WTC11 (cell line): ENCODE results near the gene MCM5. TPM values are rescaled to one million over a fixed set of nuclear protein-coding genes. Genes with fewer than 3 reads are reported as not detected.

ENCODE experiments used
- ATAC-seq: fragments of 200-7000 bp; cut with Tn5 transposase; 2 replicates; pipeline ENCODE4 v1.10.0; 2021; ENCODE audit warnings: mild to moderate bottlenecking, moderate library complexity
- CTCF ChIA-PET: fragments of 300-600 bp; sonication (Branson Sonifier 250); formaldehyde crosslinking; loops from one replicate; lab custom pipeline; 2021; ENCODE audit warnings: antibody characterized with exemption; lab: Charles Lee
- POLR2A ChIA-PET: fragments of 350-600 bp; sonication (Branson Sonifier 250); formaldehyde crosslinking; loops from one replicate; lab custom pipeline; 2021; ENCODE audit warnings: antibody characterized with exemption; lab: Charles Lee
- DNase-seq: peaks from one replicate; pipeline ENCODE4 v3.0.0; 2021; ENCODE audit warnings: low spot score
- H3K27ac Mint-ChIP-seq: 2 replicates; pipeline ENCODE4 v1.8.0; 2021; ENCODE audit warnings: mixed read lengths
- H3K27me3 Mint-ChIP-seq: 2 replicates; pipeline ENCODE4 v1.8.0; 2021; ENCODE audit warnings: low read depth, mild to moderate bottlenecking, moderate library complexity, mixed read lengths
- H3K36me3 Mint-ChIP-seq: 2 replicates; pipeline ENCODE4 v1.8.0; 2021; ENCODE audit warnings: mixed read lengths
- H3K4me1 Mint-ChIP-seq: 2 replicates; pipeline ENCODE4 v1.8.0; 2022; ENCODE audit warnings: mixed read lengths
- H3K4me3 Mint-ChIP-seq: 2 replicates; pipeline ENCODE4 v1.8.0; 2021; ENCODE audit warnings: mild to moderate bottlenecking, moderate library complexity, mixed read lengths
- H3K9me3 Mint-ChIP-seq: 2 replicates; pipeline ENCODE4 v1.8.0; 2021; ENCODE audit warnings: mixed read lengths
- FOXK1 ChIP-seq: sonication (generic); formaldehyde crosslinking; IDR thresholded peaks from 2 replicates; pipeline ENCODE4 v1.8.0; 2022; ENCODE audit warnings: mild to moderate bottlenecking, moderate library complexity, missing genetic modification reagents
- IRF2 ChIP-seq: sonication (generic); formaldehyde crosslinking; IDR thresholded peaks from 2 replicates; pipeline ENCODE4 v1.8.0; 2022; ENCODE audit warnings: low read depth, missing genetic modification reagents, borderline replicate concordance
- MXD4 ChIP-seq: fragments of 250-450 bp; sonication (Bioruptor Pico); IDR thresholded peaks from 2 replicates; pipeline ENCODE4 v1.8.0; 2021; ENCODE audit warnings: mild to moderate bottlenecking, moderate library complexity, borderline replicate concordance
- NFYB ChIP-seq: sonication (generic); formaldehyde crosslinking; conservative IDR thresholded peaks from 2 replicates; pipeline ENCODE4 v1.8.0; 2022; ENCODE audit warnings: low read depth, missing genetic modification reagents
- NR1H2 ChIP-seq: sonication (generic); formaldehyde crosslinking; IDR thresholded peaks from 2 replicates; pipeline ENCODE4 v1.9.0; 2021; ENCODE audit warnings: mild to moderate bottlenecking, moderate library complexity, missing genetic modification reagents
- SP1 ChIP-seq: sonication (generic); formaldehyde crosslinking; conservative IDR thresholded peaks from 2 replicates; pipeline ENCODE4 v1.8.1; 2022; ENCODE audit warnings: missing genetic modification reagents
- TCF7 ChIP-seq: sonication (generic); formaldehyde crosslinking; IDR thresholded peaks from 2 replicates; pipeline ENCODE4 v1.8.0; 2022; ENCODE audit warnings: mild to moderate bottlenecking, low read depth, missing genetic modification reagents, moderate library complexity
- TEAD1 ChIP-seq: sonication (generic); formaldehyde crosslinking; IDR thresholded peaks from 2 replicates; pipeline ENCODE4 v1.8.0; 2022; ENCODE audit warnings: mild to moderate bottlenecking, missing genetic modification reagents
- TEAD4 ChIP-seq: sonication (generic); formaldehyde crosslinking; IDR thresholded peaks from 2 replicates; pipeline ENCODE4 v1.8.0; 2022; ENCODE audit warnings: mild to moderate bottlenecking, missing genetic modification reagents
- ZNF138 ChIP-seq: sonication (generic); formaldehyde crosslinking; conservative IDR thresholded peaks from 2 replicates; pipeline ENCODE4 v1.8.1; 2022; ENCODE audit warnings: mild to moderate bottlenecking, moderate library complexity, missing genetic modification reagents
- ZNF263 ChIP-seq: sonication (generic); formaldehyde crosslinking; IDR thresholded peaks from 2 replicates; pipeline ENCODE4 v1.8.1; 2022; ENCODE audit warnings: low read depth, mild to moderate bottlenecking, moderate library complexity, missing genetic modification reagents
- total RNA-seq: library from RNA; stranded (reverse); gene quantifications from 3 replicates; pipeline ENCODE4 v1.2.3, GENCODE V29; 2021
- TF ChIP-seq, protein P1 (sequence below): fragments of 250-450 bp; sonication (Bioruptor Pico); IDR thresholded peaks from 2 replicates; pipeline ENCODE4 v1.9.0; 2021; ENCODE audit warnings: mild to moderate bottlenecking
- TF ChIP-seq, protein P2 (sequence below): fragments of 250-450 bp; sonication (Bioruptor Pico); IDR thresholded peaks from 2 replicates; pipeline ENCODE4 v1.9.0; 2021; ENCODE audit warnings: moderate library complexity, mild to moderate bottlenecking, inconsistent platforms, borderline replicate concordance
- TF ChIP-seq, protein P3 (sequence below): sonication (generic); formaldehyde crosslinking; IDR thresholded peaks from 2 replicates; pipeline ENCODE4 v1.8.0; 2022; ENCODE audit warnings: missing genetic modification reagents
- TF ChIP-seq, protein P4 (sequence below): fragments of 250-450 bp; sonication (Bioruptor Pico); IDR thresholded peaks from 2 replicates; pipeline ENCODE4 v2.1.2; 2022; ENCODE audit warnings: mild to moderate bottlenecking, moderate library complexity
- TF ChIP-seq, protein P5 (sequence below): sonication (generic); formaldehyde crosslinking; IDR thresholded peaks from 2 replicates; pipeline ENCODE4 v1.8.1; 2022; ENCODE audit warnings: mild to moderate bottlenecking, missing genetic modification reagents, moderate library complexity, borderline replicate concordance

The MCM5 gene
- total RNA-seq, 1 experiment from 2014 or later, result 261 TPM

DNA sequence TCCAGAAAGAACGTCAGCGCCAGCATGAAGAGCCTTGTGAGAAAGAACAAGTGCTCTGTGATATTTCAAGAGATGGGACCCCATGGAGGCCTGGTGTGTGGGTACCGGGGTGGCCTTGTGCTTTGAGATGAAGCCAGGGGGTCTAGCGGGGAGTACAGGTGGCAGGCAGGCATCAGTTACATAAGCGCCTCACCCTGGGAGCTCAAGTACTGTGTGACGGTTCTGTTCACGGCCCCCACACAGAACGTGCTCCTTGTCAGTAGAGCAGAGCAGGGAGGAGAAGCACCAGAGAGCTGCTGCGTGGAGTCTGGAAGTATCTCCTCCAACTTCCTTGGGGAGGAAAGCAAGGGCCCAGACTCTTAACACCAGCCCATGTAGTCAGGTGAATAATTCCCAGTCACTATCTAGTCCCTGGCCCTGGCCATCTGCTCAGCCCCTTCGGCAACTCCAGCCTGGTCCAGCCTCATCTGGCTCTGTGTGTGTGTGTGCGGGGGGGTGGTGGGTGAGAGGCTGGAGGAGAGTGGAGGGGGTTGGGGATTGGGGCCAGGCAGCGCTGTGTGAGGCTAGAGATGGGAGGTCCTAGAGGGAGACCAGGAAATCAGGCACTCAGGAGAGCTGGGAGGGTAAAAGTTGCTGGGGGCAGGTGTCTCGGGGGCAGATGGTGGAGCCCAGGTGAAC is 32.4 kb downstream of the MCM5 start:
- ChIA-PET POLR2A (no interaction called here), CTCF (interaction anchor here (1.4 to 2.4 kb wide), 2 partner anchors 109 to 195 kb away, joined by 5 to 21 read pairs; partner anchors contain the start of gene RASD2)
- TF ChIP-seq SP1 (CRISPR knock-in tag) (no peak), TEAD1 (CRISPR knock-in tag) (no peak), FOXK1 (CRISPR knock-in tag) (no peak)
- TF ChIP-seq, protein P1, sequence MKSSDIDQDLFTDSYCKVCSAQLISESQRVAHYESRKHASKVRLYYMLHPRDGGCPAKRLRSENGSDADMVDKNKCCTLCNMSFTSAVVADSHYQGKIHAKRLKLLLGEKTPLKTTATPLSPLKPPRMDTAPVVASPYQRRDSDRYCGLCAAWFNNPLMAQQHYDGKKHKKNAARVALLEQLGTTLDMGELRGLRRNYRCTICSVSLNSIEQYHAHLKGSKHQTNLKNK (CRISPR knock-in tag), result no peak
- Mint-ChIP-seq H3K9me3 (peaks cover 15% of the 10 kb centered on the region), H3K36me3 (peaks cover 51% of the 10 kb centered on the region), H3K4me3 (no peak overlapping the region), H3K4me1 (no peaks in the 10 kb centered on the region), H3K27ac (no peak overlapping the region), H3K27me3 (no peaks in the 10 kb centered on the region)
- ATAC-seq (no peak), DNase-seq (no peak)

DNA sequence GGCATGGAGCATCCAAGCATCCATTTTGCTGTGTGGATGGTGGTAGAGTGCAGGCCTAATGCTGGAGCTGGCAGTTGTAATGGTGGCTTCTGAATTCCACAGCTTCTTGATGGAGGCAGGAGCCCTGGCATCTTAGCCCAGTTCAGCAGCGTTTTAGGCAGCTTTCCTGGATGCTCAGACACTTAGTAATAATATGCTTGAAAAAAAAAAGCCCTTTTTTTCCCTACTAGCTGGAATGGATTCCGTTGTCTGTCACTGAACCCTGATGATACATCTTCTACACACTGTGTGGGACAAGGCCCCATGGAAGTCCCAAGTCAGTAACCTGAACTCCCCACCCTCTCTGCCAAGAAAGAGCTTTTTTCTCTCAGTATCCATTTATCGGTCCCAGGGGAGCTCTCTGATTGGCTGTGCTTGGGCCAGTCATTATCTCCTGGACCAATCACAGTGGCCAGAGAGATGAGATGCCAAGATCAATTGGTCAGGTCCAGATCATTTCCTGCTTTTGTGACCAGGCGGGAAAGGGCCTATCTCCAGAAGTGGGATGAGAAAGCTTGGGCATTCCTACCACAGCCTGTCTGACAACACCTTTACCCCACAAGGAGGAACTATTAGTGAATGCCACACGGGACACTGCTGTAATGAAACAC is 34.2 kb downstream of the MCM5 start:
- H3K4me1 Mint-ChIP-seq, result no peaks in the 10 kb centered on the region
- POLR2A ChIA-PET, result interaction anchor here (0.6 to 0.7 kb wide), 3 partner anchors 47 to 62 kb away, joined by 3 to 10 read pairs (median 3); no protein-coding TSS in a partner anchor
- TF ChIP-seq MXD4 (no peak), NFYB (CRISPR knock-in tag) (0 out of 2 replicates have a peak, but pooled peaks have one; percentile 16)
- H3K36me3 Mint-ChIP-seq, result peaks cover 60% of the 10 kb centered on the region
- H3K27ac Mint-ChIP-seq, result no peak overlapping the region
- DNase-seq (no peak), ATAC-seq (no peak)
- no peaks in the 10 kb centered on the region for H3K27me3 Mint-ChIP-seq
- CTCF ChIA-PET, result interaction anchor here (0.6 to 1.2 kb wide), 5 partner anchors 36 to 690 kb away, joined by 3 to 5 read pairs (median 3); no protein-coding TSS in a partner anchor
- H3K9me3 Mint-ChIP-seq, result peaks cover 23% of the 10 kb centered on the region
- no peak overlapping the region for H3K4me3 Mint-ChIP-seq

DNA sequence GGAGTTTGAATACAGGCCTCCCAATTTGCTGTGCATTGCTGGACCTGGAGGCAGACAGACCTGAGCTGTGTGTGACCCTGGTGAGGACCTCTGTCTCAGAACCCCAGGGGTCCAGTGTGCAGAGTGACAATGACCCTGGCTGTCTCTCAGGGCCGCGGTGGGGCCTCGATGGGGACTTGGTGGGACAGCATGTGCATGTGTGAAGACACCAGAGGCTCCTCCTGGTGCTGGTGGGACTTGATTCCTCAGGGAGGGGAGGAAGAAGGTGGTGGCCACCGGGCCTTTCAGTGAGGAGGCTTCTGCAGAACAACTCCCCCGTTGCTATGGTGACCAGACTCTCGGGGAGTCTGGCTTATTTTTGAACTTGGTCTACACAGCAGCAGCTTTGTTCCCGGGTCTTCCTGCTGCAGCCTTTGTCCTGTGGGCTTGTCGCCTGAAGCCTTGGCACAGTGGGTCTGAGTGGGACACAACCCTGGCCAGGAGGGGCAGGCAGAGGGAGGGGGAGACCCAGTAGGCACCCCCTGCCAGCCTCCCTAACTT is 35.3 kb downstream of the MCM5 start:
- ChIA-PET POLR2A (interaction anchor here (0.7 kb wide), 1 partner anchor 58 kb away, joined by 10 read pairs; no protein-coding TSS in a partner anchor), CTCF (no interaction called here)
- DNase-seq, result no peak
- peaks cover 23% of the 10 kb centered on the region for H3K9me3 Mint-ChIP-seq
- ATAC-seq, result no peak
- H3K4me3 Mint-ChIP-seq, result no peak overlapping the region
- peaks cover 60% of the 10 kb centered on the region for H3K36me3 Mint-ChIP-seq
- peaks cover 2% of the 10 kb centered on the region; the same call in 1 of the 2 replicates for H3K27me3 Mint-ChIP-seq
- no peak overlapping the region for H3K27ac Mint-ChIP-seq
- TF ChIP-seq NR1H2 (no peak), ZNF138 (CRISPR knock-in tag) (no peak), ZNF263 (CRISPR knock-in tag) (no peak)
- TF ChIP-seq, protein P2, sequence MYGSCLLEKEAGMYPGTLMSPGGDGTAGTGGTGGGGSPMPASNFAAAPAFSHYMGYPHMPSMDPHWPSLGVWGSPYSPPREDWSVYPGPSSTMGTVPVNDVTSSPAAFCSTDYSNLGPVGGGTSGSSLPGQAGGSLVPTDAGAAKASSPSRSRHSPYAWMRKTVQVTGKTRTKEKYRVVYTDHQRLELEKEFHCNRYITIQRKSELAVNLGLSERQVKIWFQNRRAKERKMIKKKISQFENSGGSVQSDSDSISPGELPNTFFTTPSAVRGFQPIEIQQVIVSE (CRISPR knock-in tag), result no peak
- TF ChIP-seq, protein P3, sequence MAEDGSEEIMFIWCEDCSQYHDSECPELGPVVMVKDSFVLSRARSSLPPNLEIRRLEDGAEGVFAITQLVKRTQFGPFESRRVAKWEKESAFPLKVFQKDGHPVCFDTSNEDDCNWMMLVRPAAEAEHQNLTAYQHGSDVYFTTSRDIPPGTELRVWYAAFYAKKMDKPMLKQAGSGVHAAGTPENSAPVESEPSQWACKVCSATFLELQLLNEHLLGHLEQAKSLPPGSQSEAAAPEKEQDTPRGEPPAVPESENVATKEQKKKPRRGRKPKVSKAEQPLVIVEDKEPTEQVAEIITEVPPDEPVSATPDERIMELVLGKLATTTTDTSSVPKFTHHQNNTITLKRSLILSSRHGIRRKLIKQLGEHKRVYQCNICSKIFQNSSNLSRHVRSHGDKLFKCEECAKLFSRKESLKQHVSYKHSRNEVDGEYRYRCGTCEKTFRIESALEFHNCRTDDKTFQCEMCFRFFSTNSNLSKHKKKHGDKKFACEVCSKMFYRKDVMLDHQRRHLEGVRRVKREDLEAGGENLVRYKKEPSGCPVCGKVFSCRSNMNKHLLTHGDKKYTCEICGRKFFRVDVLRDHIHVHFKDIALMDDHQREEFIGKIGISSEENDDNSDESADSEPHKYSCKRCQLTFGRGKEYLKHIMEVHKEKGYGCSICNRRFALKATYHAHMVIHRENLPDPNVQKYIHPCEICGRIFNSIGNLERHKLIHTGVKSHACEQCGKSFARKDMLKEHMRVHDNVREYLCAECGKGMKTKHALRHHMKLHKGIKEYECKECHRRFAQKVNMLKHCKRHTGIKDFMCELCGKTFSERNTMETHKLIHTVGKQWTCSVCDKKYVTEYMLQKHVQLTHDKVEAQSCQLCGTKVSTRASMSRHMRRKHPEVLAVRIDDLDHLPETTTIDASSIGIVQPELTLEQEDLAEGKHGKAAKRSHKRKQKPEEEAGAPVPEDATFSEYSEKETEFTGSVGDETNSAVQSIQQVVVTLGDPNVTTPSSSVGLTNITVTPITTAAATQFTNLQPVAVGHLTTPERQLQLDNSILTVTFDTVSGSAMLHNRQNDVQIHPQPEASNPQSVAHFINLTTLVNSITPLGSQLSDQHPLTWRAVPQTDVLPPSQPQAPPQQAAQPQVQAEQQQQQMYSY (CRISPR knock-in tag), result no peak
- H3K4me1 Mint-ChIP-seq, result no peaks in the 10 kb centered on the region

DNA sequence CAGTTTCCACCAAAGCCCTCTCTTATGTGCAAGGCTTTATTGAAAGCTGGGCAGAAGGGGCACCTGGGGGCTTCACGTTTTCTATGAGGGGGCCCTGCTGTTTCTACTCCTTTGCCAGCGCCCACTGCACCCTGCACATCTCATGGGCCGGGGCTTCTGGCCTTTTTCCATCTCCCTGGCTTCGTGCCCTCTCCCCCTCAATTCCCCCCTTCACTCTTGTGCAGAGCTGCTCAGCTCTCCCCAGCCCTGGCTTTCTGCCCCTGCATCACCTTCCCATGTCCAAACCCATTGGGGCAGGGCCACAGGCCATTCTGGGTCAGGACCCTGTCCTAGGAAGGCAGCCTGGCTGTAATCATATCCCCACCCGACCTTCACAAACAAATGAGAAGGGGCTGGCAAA is 36.5 kb downstream of the MCM5 start:
- CTCF ChIA-PET, result interaction anchor here (0.8 kb wide), 2 partner anchors 81 to 85 kb away, joined by 3 read pairs; no protein-coding TSS in a partner anchor
- H3K4me3 Mint-ChIP-seq, result no peak overlapping the region
- POLR2A ChIA-PET, result interaction anchor here (0.7 kb wide), 1 partner anchor 33 kb away, joined by 4 read pairs; no protein-coding TSS in a partner anchor
- peaks cover 2% of the 10 kb centered on the region; the same call in 1 of the 2 replicates for H3K27me3 Mint-ChIP-seq
- DNase-seq, result no peak
- no peak overlapping the region; the same call in 1 of the 2 replicates for H3K27ac Mint-ChIP-seq
- H3K9me3 Mint-ChIP-seq, result peaks cover 23% of the 10 kb centered on the region
- peaks cover 54% of the 10 kb centered on the region for H3K36me3 Mint-ChIP-seq
- H3K4me1 Mint-ChIP-seq, result no peaks in the 10 kb centered on the region
- ATAC-seq, result no peak
- TF ChIP-seq ZNF263 (CRISPR knock-in tag) (no peak), TEAD1 (CRISPR knock-in tag) (no peak), TEAD4 (CRISPR knock-in tag) (no peak), IRF2 (no peak), TCF7 (CRISPR knock-in tag) (no peak)
- TF ChIP-seq, protein P4, sequence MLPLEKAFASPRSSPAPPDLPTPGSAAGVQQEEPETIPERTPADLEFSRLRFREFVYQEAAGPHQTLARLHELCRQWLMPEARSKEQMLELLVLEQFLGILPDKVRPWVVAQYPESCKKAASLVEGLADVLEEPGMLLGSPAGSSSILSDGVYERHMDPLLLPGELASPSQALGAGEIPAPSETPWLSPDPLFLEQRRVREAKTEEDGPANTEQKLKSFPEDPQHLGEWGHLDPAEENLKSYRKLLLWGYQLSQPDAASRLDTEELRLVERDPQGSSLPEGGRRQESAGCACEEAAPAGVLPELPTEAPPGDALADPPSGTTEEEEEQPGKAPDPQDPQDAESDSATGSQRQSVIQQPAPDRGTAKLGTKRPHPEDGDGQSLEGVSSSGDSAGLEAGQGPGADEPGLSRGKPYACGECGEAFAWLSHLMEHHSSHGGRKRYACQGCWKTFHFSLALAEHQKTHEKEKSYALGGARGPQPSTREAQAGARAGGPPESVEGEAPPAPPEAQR (CRISPR knock-in tag), result no peak
- TF ChIP-seq, protein P5, sequence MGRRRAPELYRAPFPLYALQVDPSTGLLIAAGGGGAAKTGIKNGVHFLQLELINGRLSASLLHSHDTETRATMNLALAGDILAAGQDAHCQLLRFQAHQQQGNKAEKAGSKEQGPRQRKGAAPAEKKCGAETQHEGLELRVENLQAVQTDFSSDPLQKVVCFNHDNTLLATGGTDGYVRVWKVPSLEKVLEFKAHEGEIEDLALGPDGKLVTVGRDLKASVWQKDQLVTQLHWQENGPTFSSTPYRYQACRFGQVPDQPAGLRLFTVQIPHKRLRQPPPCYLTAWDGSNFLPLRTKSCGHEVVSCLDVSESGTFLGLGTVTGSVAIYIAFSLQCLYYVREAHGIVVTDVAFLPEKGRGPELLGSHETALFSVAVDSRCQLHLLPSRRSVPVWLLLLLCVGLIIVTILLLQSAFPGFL (CRISPR knock-in tag), result no peak
